Measurements from ENCODE around the gene SLC2A5.

DNA sequence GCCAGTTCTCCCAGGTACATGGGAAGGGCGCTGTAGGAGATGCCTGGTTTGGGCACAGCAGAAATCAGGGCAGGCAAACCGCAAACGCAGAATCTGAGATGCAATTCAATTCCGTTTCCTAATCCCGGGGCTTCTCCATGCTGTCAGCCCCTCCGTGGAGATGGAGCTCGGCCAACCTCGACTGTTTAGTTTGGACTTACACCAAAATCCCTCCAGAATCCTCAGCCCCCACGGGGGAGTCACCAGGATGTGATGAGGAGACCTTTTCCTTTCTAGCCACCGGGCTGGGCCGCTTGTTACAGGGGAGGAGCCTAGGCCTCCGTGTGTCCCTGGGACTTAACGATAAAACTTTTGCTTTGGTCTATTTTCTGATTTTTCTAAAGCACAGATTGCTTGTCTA lies 51.1 kb downstream of the SLC2A5 start:
- TF ChIP-seq EP300 (IDR thresholded peaks at IDR 0.05) (no peak), CTCF (IDR thresholded peaks at IDR 0.05) (no peak), POLR2A (IDR thresholded peaks at IDR 0.05) (no peak), POLR2AphosphoS5 (IDR thresholded peaks at IDR 0.05) (no peak)

Measured in sigmoid colon (tissue), 4 donors.